Measurements from ENCODE around the gene TIRAP. TPM values are rescaled to one million over a fixed set of nuclear protein-coding genes. Genes with fewer than 3 reads are reported as not detected.

TIRAP gene
- total and polyA plus RNA-seq, 11 donors = 4.0 to 9.5 (median 6.1) TPM

GRCh38 chr11:126328001-126328390, 45.1 kb downstream of the TIRAP start:
- TF ChIP-seq, protein P1, sequence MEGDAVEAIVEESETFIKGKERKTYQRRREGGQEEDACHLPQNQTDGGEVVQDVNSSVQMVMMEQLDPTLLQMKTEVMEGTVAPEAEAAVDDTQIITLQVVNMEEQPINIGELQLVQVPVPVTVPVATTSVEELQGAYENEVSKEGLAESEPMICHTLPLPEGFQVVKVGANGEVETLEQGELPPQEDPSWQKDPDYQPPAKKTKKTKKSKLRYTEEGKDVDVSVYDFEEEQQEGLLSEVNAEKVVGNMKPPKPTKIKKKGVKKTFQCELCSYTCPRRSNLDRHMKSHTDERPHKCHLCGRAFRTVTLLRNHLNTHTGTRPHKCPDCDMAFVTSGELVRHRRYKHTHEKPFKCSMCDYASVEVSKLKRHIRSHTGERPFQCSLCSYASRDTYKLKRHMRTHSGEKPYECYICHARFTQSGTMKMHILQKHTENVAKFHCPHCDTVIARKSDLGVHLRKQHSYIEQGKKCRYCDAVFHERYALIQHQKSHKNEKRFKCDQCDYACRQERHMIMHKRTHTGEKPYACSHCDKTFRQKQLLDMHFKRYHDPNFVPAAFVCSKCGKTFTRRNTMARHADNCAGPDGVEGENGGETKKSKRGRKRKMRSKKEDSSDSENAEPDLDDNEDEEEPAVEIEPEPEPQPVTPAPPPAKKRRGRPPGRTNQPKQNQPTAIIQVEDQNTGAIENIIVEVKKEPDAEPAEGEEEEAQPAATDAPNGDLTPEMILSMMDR (IDR thresholded peaks at IDR 0.05) = no peak
- no peak for TF ChIP-seq POLR2A (IDR thresholded peaks at IDR 0.05)
- no peak overlapping the region for H3K27ac ChIP-seq
- intact Hi-C loops (cut with DNase I) = no loop called here
- H3K4me3 ChIP-seq = no peak overlapping the region
- ATAC-seq (no peak), DNase-seq (peak in 1 of 5 donors; percentile 11)
- WGBS, 4 donors = 90 to 93% (median 91%) methylated on average over 20 of the region's 20 CpGs
- peaks cover 0 to 16% (median 11%) of the 10 kb centered on the region in 12 donors for H3K4me1 ChIP-seq
- H3K36me3 ChIP-seq = peaks cover 0 to 25% (median 3%) of the 10 kb centered on the region in 9 donors
- no peaks in the 10 kb centered on the region for H3K27me3 ChIP-seq
- H3K9me3 ChIP-seq = no peaks in the 10 kb centered on the region

DNA sequence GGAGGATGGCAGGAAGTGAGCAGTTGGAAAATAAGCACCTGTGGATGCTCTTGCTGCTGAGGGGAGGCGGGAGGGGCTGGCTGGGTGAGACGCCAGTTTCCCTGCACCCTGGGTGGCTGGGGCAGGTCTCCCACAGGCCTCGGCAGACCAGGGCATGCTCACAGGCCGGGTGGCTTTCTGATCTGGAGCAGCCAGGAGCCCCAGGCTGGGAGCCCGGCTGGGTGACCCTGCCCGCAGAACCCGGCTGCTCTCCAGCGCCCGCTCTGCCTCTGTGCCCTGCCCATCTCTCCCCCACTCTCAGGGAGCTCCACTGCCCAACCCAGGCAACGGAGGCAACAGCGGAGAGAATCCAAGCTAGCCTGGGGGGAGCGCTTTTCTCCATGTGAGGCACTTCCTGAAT, 45.6 kb downstream of the TIRAP start:
- Histone ChIP-seq H3K27me3 (no peaks in the 10 kb centered on the region), H3K36me3 (peaks cover 0 to 24% (median 3%) of the 10 kb centered on the region in 9 donors), H3K4me3 (no peak overlapping the region), H3K9me3 (no peaks in the 10 kb centered on the region), H3K4me1 (peaks cover 0 to 16% (median 11%) of the 10 kb centered on the region in 12 donors), H3K27ac (no peak overlapping the region)
- no peak for ATAC-seq
- peak in 1 of 5 donors; percentile 18 for DNase-seq
- intact Hi-C loops (cut with DNase I) = no loop called here
- WGBS, 4 donors = 90 to 97% (median 94%) methylated on average over 7 to 12 of the region's 12 CpGs
- no peak for TF ChIP-seq POLR2A (IDR thresholded peaks at IDR 0.05)
- TF ChIP-seq, protein P1 (IDR thresholded peaks at IDR 0.05) = no peak

- no peak overlapping the region for H3K4me3 ChIP-seq
- no peaks in the 10 kb centered on the region for H3K27me3 ChIP-seq
- H3K36me3 ChIP-seq = peaks cover 0 to 21% (median 0%) of the 10 kb centered on the region in 9 donors
- WGBS, 4 donors = 71 to 85% (median 82%) methylated on average over 8 to 9 of the region's 9 CpGs
- ATAC-seq (no peak), DNase-seq (peak in 1 of 5 donors; percentile 23)
- TF ChIP-seq, protein P1 (IDR thresholded peaks at IDR 0.05) = no peak
- TF ChIP-seq POLR2A (IDR thresholded peaks at IDR 0.05) = no peak
- peaks cover 0 to 16% (median 11%) of the 10 kb centered on the region in 12 donors for H3K4me1 ChIP-seq
- H3K9me3 ChIP-seq = no peaks in the 10 kb centered on the region
- no peak overlapping the region for H3K27ac ChIP-seq
- intact Hi-C loops (cut with DNase I) = no loop called here
Observed at GRCh38 chr11:126328938-126329643, 46.2 kb downstream of the TIRAP start.

DNA sequence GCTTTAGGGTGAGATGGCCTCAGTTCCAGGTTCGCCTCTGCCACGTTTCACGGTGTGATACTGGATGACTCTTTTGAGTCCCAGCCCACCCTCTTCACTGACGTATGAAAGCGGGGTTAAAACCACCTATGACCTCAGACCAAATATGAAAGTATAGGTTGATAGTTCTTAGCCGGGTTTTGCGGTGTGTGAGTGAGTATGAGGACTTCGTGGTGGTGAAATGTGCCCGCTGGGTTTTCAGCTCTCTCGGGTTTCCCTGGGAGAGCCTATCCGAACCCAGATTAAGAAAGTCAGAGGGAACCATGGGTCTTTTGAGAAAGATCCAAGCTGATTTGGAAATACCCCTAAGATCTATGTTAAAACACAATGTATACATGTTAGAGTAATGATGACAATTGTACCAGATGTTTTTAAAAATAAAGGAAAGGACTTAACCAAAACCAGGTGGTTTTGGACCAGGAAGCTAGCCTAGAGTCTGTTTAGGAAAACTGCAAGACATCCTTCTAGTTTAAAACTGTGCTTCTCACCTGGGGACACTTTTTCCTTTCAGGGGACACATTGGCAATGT, 46.8 kb downstream of the TIRAP start:
- H3K9me3 ChIP-seq = no peaks in the 10 kb centered on the region
- no peak overlapping the region for H3K4me3 ChIP-seq
- no peaks in the 10 kb centered on the region for H3K27me3 ChIP-seq
- peaks cover 0 to 19% (median 11%) of the 10 kb centered on the region in 12 donors for H3K4me1 ChIP-seq
- DNase-seq (no peak), ATAC-seq (no peak)
- H3K27ac ChIP-seq = no peak overlapping the region
- intact Hi-C loops (cut with DNase I) = no loop called here
- TF ChIP-seq, protein P1 (IDR thresholded peaks at IDR 0.05) = no peak
- no peak for TF ChIP-seq POLR2A (IDR thresholded peaks at IDR 0.05)
- H3K36me3 ChIP-seq = peaks cover 0 to 18% (median 0%) of the 10 kb centered on the region in 9 donors
- WGBS, 4 donors = 91 to 96% (median 93%) methylated on average over 11 of the region's 11 CpGs

All from heart left ventricle (tissue), 16 donors.